RCC 7860 (cell line): ENCODE data around the gene FADS6.

Experiments
- DNase-seq: peaks from one replicate; pipeline ENCODE4 v3.0.0-alpha.2; 2015; ENCODE audit warnings: low spot score
- FAIRE-seq: peaks from 2 replicates; lab custom pipeline; 2012; peaks lifted over from hg19 to GRCh38; lab: Jason Lieb, UNC

FADS6 gene

DNA sequence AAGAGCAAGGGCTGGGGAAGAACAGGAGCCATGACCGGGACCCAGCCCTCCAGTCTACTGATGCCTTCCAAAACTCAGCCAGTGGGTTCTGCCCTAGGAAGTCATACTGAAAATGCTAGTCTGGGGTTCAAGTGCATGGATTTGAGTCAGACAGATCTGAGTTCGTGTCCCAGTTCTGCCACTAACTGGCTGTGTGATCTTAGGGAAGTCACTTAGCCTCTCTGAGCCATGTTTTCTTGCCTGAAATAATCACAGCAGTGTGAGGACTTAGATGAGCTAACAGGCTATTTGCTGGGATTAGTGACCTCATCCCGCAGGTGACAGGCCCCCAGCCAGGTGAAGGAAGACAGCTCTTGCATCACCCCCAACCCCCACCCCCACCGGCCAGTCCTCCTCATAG, 38.1 kb downstream of the FADS6 start:
- no peak for FAIRE-seq
- DNase-seq, result no peak

DNA sequence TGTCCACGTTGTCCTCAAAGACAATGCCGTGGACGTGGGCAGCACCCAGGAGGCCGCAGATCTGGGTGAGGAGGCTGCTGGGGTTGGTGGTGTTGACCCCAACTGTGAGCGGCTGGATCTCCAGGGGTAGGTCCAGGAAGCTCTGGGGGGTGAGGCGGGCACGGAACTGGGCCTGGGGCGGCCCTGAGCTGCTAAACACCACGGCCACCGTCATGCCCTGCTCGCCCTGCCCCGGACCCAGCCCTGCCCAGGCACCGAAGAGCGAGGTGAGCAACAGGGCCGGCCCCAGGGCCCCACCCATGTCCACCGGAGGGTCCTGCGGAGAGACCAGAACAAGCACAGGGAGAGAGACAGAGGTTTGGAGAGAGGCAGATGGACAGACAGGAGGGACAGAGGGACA, 38.6 kb downstream of the FADS6 start:
- FAIRE-seq, result no peak
- DNase-seq, result no peak

DNA sequence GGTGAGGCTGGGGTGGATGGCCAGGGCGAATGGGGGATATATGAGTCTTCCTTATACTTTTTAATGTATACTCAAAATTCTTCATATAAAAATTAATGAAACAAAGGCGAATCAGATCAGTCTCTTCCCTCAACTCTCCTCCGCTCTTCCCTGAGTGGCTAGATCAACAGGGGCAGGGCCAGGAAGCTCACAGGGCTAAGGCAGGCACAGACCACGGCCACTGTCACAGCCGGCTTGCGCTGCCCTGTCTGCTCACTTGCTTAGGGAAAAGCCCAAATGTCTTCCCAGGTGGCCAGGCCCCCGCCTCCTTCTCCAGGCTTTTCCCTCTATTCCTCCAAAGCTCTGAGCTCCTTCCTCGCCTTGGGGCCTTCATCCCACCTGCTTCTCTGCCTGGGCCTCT, 39.8 kb downstream of the FADS6 start:
- FAIRE-seq, result no peak
- no peak for DNase-seq

DNA sequence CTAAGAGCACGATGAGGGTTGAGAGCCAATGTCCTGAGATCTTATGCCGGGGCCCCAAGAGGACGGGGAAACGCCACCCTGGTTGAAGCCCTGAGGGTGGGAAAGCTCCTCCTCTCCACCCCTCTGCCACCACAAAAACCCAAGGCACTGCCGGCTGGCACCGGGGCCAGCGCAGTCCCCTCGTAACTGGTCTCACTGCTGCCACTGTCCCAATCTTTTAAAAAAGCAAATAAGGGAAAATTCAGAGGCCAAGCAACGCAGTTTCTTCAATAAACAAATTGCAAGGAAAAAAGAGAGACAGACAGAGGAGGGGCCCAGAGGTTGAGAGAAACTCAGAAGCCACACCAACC, 40.4 kb downstream of the FADS6 start:
- FAIRE-seq (no peak), DNase-seq (no peak)

DNA sequence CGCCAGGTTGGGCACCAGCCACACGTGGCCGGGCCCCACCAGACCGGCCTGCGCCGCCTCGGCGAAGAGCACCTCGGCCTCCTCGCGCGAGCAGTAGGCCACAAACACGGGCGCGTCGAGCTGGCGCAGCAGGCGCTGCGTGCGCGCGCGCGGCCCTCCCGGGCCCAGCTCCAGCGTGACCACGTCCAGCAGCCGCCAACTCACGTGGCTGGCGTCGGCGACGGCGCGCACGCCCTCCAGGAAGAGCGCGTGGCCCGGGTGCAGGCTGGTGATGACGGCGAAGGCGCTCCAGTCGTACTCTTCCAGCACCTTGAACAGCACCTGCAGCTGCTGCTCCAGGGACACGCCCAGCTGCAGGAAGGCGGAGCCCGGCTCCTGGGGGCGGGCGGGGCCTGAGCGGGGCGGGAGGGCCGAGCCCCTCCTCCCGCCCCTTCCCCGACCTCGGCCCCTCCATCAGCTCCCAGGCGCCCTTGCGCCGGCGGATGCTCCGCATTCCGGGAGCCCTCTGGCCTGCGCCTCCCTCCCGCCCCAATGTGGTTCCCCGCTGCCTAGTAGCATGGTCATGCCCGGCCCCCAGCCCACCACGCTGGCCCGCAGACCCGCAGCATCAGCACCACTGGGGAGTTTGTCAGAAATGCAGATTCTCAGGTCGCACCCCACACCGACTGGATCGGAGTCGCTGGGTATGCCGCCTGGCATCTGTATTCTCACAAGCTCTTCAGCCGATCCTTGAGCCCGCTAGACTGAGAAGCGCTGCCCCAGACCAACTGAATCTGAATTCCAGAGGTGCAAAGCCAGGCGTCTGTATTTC, 41.0 kb downstream of the FADS6 start:
- FAIRE-seq (no peak), DNase-seq (no peak)

DNA sequence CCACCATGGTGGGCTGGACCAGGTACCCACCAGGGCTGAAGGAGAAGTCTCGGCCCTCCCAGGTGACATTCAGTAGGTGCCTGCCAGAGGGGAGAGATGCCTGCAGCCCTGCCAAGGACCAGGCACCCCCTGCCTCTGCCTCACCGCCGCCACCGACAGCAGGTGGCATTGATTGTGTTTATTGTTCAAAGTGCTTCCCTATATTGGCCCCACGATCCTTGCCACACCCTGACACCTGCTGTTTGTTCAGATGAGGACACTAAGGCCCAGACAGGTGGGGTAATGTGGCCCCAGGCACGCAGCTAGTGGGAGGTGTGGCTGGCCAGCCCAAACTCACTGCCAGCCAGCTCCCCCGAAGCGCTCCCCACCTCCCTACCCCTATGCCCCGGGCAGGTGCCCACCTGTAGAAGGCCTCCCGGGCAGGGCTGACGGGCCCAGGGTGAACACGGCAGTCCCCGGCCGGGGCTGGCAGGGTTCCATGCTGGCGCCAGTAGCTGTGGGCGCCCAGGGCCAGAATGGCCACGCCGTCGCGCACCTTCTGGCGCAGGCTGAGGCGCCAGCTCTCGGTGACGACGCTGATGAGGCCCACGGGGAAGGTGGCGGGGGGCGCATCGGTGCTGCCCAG, 41.7 kb downstream of the FADS6 start:
- FAIRE-seq (no peak), DNase-seq (no peak)

DNA sequence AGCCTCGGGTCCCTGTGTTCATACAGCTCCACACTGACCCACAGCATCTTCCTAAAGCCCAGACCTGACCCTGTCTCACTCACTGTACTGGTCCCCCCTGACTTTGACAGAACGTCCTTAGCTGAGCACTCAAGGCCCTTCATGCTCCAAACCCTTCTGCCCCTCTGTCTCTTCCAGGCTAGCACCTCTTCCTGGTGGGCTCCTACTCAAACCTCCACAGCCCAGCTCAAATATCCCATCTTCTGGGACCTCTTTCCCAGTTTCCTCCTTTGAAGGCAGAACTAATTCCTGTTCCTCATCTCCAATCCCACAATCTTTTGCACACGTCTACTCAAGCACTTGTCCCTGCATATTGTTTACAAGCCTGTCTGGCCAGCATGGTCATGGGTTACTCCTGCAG, 42.5 kb downstream of the FADS6 start:
- no peak for FAIRE-seq
- DNase-seq, result no peak

DNA sequence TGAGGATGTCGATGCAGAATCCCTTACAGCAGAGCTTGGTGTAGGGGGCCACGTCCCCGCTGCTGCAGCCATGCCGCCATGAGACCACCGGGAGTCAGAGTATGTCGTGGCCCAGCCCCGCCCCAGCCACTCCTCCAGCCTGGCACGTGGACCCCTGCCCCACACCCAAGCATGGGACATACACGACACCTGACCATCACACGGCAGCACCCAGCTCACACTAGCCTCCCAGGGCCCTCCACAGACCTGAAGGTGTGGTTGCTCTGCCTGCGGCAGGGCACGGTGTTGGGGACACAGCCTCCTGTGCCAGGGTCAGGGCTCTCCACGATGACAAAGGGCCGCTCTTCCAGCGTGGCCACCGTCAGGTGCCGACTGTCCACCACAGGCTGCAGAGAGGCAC, 43.1 kb downstream of the FADS6 start:
- FAIRE-seq (no peak), DNase-seq (no peak)

DNA sequence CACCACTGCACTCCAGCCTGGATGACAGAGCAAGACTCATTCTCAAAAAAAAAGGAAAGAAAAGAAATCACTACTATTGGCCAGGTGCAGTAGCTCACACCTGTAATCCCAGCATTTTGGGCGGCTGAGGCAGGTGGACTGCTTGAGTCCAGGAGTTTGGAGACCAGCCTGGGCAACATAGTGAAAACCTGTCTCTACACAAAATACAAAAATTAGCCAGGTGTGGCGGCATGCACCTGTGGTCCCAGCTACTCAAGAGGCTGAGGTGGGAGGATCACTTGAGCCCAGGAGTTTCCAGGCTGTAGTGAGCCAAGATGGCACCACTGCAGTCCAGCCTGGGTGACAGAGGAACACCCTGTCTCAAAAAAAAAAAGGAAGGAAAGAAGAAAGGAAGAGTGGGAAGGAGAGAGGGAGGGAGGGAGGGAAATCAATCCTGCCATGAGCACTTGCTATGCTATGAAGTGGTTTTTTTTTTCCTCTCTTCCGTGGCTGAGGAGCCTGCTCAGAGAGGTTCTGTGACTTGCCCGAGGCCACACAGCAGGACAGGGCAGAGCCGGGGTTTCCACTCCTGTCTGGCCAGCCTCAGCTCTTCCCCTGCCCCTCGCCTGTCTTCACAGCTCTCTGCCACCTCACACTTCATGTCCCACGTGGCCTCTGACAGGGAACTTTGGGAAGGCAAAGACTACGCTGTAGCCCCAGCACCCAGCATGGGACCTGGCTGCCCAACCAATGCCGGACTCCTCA, 44.6 kb downstream of the FADS6 start:
- DNase-seq (no peak), FAIRE-seq (no peak)

DNA sequence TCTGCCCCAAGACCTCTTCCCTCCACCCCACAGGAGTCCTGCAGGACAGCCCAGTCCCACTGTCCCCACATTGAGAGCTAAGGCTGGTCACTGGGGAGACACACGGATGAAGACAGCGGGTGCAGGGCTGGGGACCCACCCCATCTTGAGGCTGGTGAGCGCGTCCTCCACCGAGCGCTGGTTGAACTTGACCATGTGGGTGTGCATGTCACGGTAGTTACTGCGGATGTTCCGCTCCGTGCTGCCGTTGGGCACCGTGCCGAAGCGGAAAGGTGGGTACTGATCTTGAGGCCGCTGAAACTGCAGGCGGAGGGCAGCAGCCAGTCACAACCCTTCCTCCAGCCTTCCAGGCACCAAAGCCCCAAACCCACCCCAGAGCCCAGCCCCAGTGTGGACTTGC, 46.8 kb downstream of the FADS6 start:
- FAIRE-seq, result no peak

DNA sequence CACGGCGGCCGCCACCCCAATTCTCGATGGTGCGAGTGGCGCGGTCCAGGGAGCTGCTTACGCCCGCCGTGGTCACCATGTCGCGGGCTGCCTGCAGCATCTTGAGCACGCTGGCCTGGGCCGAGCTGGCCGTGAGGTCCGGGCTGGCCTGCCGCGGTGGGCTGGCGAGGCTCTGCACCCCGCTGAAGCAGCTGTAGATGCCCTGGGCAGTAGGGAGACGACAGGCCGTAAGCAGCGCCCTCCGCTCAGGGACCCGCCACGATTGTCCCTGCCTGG, 50.1 kb downstream of the FADS6 start:
- DNase-seq (no peak), FAIRE-seq (no peak)

More for the DNA sequence above, 46.8 kb downstream of the FADS6 start:
- DNase-seq, result no peak

DNA sequence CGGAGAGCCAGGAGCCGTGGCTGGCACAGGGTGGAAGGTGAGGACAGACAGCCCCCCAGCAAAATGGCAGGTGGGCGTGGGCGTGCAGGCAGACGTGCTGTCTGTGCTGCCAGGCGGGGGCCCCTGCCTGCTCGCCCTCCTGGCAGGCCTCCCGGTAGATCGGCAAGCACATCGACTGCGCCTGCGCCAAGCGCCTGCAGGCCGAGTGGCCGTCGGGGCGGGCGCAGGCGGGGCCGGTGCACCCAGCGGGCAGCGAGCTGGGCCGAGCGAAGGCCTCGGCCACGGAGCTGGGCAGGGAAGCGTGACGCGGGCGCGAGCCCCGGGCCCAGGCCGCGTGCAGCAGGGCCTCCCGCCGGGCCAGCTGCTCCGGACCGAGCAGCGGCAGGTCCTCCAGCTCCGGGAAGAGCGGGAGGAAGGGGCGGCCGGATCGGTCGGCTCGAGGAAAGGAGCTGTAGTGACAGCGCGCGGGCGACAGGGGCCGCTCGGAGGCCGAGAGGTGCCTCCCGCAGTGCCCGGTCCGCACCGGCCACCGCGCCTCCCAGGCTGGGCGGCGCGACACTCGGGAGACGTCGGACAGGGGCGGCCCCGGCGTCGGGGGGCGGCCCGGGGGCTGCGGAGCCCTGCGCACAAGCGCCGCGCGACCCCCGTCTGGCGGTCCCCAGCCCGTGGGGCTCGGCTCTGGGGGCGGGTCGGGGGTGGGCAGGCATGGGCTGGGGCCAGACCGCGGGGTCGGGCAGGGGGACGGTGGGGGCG, 50.7 kb downstream of the FADS6 start:
- no peak for FAIRE-seq
- peak; percentile 49 for DNase-seq

DNA sequence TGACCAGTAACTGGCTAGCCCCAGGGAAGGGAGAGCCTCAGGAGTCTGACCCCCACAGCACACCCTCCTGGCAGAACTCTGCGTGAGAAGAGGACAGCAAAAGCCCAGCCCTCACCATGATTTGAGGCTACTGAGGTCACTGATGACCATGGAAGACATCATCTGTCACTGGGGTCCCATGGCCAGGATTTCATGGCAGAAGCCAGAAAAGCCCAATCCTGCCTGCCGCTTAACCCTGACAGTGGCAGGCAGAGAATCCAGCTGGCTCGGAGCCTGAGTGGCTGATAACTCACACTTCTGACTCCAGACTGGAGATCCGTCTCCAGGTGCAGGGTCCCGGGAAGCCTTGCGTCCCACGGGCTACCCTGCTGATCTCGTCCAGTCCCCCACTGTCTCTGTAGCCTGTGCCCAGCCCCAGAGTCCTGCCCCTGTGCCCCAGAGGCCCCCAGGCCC, 51.3 kb downstream of the FADS6 start:
- FAIRE-seq (no peak), DNase-seq (no peak)

DNA sequence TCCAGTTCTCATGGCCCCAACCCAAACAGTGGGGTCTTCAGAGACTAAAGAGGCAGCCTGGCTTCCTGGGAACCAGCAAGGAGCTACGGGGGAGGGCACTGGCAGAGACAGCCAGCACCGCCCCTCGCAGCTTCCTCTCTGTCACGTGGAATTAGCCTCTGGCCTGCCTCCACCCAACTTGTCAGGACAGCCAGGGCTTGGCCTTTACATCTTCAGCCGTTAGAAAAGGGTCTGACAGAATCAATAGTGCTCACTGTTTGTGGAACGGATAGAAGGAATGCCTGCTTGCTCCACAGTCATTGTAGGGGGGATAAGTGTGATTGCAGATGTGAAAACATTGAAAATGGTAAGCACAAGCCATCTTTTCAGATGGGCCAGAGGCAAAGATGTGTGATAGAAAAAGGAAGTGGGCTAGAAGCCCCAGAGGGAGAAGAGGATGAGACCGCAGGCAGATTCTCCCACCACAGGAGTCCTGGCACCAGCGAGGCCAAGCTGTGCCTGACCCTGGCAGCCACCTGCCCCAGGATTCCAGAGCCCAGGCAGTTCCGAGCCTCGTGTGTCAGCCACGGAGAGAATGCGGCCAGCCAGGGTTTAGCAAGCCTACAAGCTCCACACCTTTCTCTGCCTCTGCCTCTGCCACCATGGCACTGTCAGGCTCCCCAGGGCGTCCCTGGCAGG, 52.3 kb downstream of the FADS6 start:
- DNase-seq, result no peak
- no peak for FAIRE-seq

DNA sequence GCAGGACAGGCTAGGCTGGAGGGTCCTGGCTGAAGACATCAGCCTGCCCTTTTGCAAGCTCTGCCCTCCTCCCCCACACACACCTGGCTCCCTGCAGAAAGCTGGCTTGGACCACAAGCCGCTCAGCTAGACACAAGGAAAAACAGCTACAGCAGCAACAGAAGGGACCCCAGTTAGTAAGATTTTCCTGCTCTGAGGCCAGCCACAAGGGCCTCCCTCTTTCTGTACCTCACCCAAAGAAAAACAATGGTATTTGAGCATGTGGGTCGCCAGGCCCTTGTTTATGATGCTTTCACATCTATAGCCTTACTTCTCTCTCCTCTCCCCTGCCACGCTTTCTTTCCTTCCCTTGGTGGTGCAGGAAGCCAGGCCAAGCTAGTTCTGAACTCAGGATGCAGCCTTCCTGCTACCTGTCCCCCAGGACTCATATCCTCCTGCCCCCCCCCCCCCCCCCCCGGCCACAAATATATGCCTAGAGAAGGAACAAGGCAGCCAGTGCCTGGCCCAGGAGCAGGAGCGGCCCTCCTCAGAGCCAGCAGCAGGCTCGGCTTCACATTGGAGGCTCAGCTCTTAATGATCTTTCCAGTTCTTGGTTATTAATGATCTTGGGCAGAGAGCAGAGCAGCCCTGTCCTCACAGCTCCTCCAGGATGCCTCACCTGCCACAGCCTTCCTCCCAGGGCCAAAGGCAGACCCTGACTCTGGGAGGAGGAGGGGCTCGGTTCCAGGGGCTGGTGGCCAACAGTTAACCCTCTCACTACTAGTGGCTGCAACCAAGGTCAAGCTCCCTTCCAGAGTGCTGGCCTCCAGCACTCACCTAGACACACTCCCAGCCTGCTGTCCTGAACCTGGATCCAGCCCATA, 53.2 kb downstream of the FADS6 start:
- FAIRE-seq (no peak), DNase-seq (no peak)

DNA sequence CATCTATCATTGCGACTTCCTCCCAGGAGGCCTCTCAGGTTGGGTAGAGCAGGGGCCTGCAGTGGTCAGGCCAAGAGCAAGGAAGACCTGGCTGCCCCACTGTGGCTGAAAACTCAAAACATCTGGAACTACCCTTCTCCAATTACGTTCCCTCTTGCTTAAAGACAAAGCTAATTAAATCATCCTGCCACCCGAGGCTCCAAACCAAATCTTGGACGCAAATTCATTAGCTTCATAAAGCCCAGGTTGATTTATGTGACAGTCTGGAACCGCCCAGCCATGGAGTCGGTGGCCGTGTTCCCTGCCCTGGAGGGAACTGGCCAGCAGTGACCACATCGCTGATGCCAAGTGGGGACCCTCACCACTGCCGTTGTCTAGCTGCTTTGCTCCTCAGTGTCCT, 55.2 kb downstream of the FADS6 start:
- DNase-seq, result no peak
- no peak for FAIRE-seq

DNA sequence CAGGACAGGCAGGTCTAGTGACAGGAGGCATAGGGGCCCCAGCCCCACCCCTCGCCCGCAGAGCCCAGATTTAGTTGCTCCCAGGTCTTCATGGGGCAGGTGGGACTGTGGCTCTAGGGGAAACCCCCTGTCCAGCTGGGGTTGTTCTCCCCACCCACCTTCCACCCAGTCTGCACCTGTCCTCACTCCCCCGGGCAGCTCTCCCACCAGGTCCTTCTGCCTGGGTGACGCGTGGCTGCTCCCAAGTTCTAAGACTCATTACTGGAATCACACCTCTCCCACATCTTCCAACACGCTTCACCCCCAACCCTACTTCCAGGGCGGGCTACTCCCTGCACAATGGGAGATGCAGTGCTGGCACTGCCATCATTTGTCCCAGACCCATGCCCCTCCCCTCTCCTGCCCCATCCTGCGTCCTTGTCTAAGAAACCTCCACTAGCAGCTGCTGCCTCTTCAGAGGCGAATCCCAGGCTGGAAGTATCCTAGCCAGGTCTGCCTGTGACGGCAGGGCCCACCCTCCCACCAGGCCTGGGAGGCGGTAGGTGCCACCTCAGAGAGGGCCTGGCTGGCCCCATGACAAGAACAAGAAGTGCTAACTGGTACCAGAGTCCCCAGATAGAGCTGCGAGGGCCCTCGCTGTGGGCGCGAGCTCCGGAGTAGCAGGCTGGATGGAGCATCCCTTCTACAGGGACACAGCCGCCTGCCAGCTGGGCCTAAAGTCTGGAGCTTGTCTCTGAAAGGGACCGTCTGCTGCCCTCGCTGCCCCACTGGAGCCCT, 56.6 kb downstream of the FADS6 start:
- FAIRE-seq, result no peak
- DNase-seq, result no peak

DNA sequence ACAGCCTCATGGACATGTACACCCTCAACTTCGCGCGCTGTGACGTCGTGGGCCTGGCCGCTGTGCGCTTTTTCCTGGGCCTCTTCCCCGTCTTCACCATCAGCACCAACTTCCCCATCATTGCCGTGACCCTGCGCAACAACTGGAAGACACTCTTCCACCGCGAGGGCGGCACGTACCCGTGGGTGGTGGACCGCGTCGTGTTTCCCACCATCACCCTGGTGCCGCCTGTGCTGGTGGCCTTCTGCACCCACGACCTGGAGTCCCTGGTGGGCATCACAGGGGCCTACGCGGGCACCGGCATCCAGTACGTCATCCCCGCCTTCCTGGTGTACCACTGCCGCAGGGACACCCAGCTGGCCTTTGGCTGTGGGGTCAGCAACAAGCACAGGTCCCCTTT, 57.2 kb downstream of the FADS6 start:
- DNase-seq (no peak), FAIRE-seq (no peak)
